IPS-18a (cell line): Measurements from ENCODE around the gene MARK4.
"Not testable (repeated sequence)": the region's sequence is repeated elsewhere in the genome, so short reads cannot be mapped to it uniquely, and the experiment has no call there.

Experiments
- H3K27ac ChIP-seq: one replicate; pipeline ENCODE4 v1.5.1; 2013; ENCODE audit warnings: low read length
- H3K27me3 ChIP-seq: one replicate; pipeline ENCODE4 v1.6.1; 2013; ENCODE audit warnings: mild to moderate bottlenecking, low read length; ENCODE audit not compliant: control insufficient read depth, insufficient read depth
- H3K36me3 ChIP-seq: one replicate; pipeline ENCODE4 v1.6.1; 2013; ENCODE audit warnings: low read depth, low read length; ENCODE audit not compliant: control insufficient read depth
- H3K4me1 ChIP-seq: one replicate; pipeline ENCODE4 v1.6.1; 2013; ENCODE audit warnings: low read depth, low read length; ENCODE audit not compliant: control insufficient read depth
- H3K4me3 ChIP-seq: one replicate; pipeline ENCODE4 v1.5.1; 2013; ENCODE audit warnings: low read length
- H3K9ac ChIP-seq: one replicate; pipeline ENCODE4 v1.6.1; 2013; ENCODE audit warnings: mild to moderate bottlenecking, low read length, moderate library complexity
- H3K9me3 ChIP-seq: one replicate; pipeline ENCODE4 v1.6.1; 2013; ENCODE audit warnings: low read depth, low read length; ENCODE audit not compliant: control insufficient read depth

Gene MARK4

DNA sequence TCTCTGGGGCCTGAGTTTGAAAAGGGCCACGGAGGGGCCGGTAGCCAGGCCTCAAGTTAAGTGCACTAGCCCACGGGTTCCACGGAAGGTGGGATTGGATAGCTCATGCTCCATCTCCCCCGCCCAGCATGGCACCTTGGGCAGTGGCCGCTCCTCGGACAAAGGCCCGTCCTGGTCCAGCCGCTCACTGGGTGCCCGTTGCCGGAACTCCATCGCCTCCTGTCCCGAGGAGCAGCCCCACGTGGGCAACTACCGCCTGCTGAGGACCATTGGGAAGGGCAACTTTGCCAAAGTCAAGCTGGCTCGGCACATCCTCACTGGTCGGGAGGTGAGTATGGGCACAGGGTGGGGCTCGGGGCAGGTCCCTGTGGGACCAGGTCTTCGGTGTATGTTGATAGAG lies 7.8 kb downstream of the MARK4 start:
- H3K36me3 ChIP-seq: no peaks in the 10 kb centered on the region
- no peak overlapping the region for H3K9ac ChIP-seq
- H3K4me1 ChIP-seq: no peaks in the 10 kb centered on the region
- H3K9me3 ChIP-seq: no peaks in the 10 kb centered on the region
- no peak overlapping the region for H3K27ac ChIP-seq
- no peak overlapping the region for H3K4me3 ChIP-seq
- no peaks in the 10 kb centered on the region for H3K27me3 ChIP-seq

- Histone ChIP-seq H3K9me3 (no peaks in the 10 kb centered on the region), H3K4me1 (no peaks in the 10 kb centered on the region), H3K36me3 (peaks cover 11% of the 10 kb centered on the region), H3K27ac (no peak overlapping the region), H3K4me3 (no peak overlapping the region), H3K27me3 (no peaks in the 10 kb centered on the region), H3K9ac (no peak overlapping the region)
Observed at GRCh38 chr19:45262570-45262969, 11.5 kb downstream of the MARK4 start.

- H3K27ac ChIP-seq: no peak overlapping the region
- H3K9me3 ChIP-seq: no peaks in the 10 kb centered on the region
- H3K27me3 ChIP-seq: no peaks in the 10 kb centered on the region
- no peak overlapping the region for H3K9ac ChIP-seq
- peaks cover 11% of the 10 kb centered on the region for H3K36me3 ChIP-seq
- H3K4me3 ChIP-seq: no peak overlapping the region
- no peaks in the 10 kb centered on the region for H3K4me1 ChIP-seq
Observed at GRCh38 chr19:45263013-45263412, 11.9 kb downstream of the MARK4 start.

DNA sequence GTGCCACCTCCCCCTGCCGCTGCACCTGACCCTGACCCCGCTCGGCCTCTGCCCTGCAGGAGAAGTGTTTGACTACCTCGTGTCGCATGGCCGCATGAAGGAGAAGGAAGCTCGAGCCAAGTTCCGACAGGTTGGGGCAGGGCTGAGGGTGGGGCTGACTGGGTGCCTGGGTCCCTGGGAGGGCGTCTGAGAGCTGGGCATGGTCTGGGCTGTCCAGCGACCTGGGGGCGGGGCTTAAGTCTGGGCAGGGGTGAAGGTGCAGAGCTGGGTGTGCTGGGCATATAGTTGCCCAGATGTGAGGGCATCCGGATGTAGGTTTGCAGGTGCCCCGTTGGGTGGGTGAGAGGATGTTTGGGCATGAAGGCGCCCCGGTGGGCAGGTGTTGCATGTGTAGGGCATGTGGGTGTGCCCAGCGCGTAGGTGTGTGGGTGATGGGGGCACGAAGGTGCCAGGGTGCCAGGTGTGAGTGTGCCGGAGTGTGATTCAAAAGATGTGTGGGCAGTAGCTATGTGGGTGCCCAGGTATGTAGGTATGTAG lies 13.8 kb downstream of the MARK4 start:
- H3K4me3 ChIP-seq: no peak overlapping the region
- no peak overlapping the region for H3K27ac ChIP-seq
- H3K9ac ChIP-seq: no peak overlapping the region
- peaks cover 11% of the 10 kb centered on the region for H3K36me3 ChIP-seq
- H3K4me1 ChIP-seq: no peaks in the 10 kb centered on the region
- no peaks in the 10 kb centered on the region for H3K9me3 ChIP-seq
- H3K27me3 ChIP-seq: no peaks in the 10 kb centered on the region

DNA sequence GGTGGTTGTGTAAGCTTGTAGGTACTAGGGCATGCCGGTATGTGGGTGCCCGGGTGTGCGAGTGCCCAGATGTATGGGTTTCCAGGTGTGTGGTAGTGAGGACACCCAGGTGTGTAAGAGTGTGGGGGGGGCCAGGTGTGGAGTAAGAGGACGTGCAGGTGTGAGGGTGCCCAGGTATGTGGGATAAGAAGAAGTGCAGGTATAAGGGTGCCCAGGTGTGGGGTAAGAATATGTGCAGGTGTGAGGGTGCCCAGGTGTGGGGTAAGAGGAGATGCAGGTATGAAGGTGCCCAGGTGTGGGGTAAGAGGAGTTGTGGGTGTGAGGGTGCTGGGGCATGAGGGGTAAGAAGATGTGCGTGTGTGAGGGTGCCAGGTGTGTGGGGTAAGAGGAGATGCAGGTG lies 14.3 kb downstream of the MARK4 start:
- H3K4me3 ChIP-seq: no peak overlapping the region
- peaks cover 11% of the 10 kb centered on the region for H3K36me3 ChIP-seq
- no peaks in the 10 kb centered on the region for H3K27me3 ChIP-seq
- H3K9me3 ChIP-seq: no peaks in the 10 kb centered on the region
- no peak overlapping the region for H3K27ac ChIP-seq
- H3K9ac ChIP-seq: no peak overlapping the region
- no peaks in the 10 kb centered on the region for H3K4me1 ChIP-seq

GRCh38 chr19:45267296-45267695 lies 16.2 kb downstream of the MARK4 start:
- H3K27ac ChIP-seq: no peak overlapping the region
- no peak overlapping the region for H3K9ac ChIP-seq
- H3K9me3 ChIP-seq: no peaks in the 10 kb centered on the region
- no peaks in the 10 kb centered on the region for H3K27me3 ChIP-seq
- H3K4me3 ChIP-seq: no peak overlapping the region
- H3K36me3 ChIP-seq: peaks cover 24% of the 10 kb centered on the region
- no peaks in the 10 kb centered on the region for H3K4me1 ChIP-seq

- not testable (repeated sequence) for H3K9me3 ChIP-seq, H3K4me3 ChIP-seq, H3K27ac ChIP-seq, H3K27me3 ChIP-seq, H3K4me1 ChIP-seq, H3K9ac ChIP-seq
- peaks cover 35% of the 10 kb centered on the region for H3K36me3 ChIP-seq
Observed at GRCh38 chr19:45269939-45270338, 18.9 kb downstream of the MARK4 start.

DNA sequence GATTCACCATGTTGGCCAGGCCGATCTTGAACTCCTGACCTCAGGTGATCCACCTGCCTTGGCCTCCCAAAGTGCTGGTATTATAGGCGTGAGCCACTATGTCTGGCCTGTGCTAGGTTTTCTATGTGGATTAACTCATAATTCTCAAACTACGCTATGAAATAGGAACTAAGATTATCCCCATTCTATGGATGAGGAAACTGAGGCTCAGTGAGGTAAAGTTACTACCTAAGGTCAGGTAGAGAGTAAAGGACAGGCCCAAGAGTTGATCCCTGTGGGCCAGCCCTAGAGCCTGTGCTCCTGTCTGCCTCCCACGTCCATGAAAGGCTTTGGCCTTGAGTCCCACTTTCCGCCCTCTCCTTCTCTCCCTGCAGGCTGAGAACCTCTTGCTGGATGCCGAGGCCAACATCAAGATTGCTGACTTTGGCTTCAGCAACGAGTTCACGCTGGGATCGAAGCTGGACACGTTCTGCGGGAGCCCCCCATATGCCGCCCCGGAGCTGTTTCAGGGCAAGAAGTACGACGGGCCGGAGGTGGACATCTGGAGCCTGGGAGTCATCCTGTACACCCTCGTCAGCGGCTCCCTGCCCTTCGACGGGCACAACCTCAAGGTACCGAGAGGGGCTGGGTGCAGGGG lies 20.1 kb downstream of the MARK4 start:
- Histone ChIP-seq H3K27me3 (no peaks in the 10 kb centered on the region), H3K36me3 (peaks cover 34% of the 10 kb centered on the region), H3K4me1 (no peaks in the 10 kb centered on the region), H3K4me3 (no peak overlapping the region), H3K9me3 (no peaks in the 10 kb centered on the region), H3K9ac (no peak overlapping the region), H3K27ac (no peak overlapping the region)

DNA sequence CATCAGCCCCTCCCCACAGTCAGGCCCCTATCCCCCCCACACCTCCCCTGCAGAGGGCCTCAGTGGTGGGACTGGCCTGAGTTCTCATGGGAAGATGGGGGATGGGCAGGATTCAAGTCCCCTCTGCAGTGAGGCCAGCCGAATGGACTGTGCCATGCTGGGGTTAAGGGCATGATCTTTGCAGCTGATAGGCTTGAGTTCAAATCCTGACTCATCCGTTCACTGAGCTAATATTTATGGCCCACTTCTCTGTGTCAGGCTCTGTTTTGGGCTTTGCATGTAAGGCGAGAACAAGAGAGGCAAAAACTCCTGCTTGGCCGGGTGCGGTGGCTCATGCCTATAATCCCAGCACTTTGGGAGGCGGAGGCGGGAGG lies 20.7 kb downstream of the MARK4 start:
- Histone ChIP-seq H3K27me3 (no peaks in the 10 kb centered on the region), H3K4me3 (no peak overlapping the region), H3K27ac (no peak overlapping the region), H3K9ac (no peak overlapping the region), H3K9me3 (no peaks in the 10 kb centered on the region), H3K36me3 (peaks cover 31% of the 10 kb centered on the region), H3K4me1 (no peaks in the 10 kb centered on the region)

DNA sequence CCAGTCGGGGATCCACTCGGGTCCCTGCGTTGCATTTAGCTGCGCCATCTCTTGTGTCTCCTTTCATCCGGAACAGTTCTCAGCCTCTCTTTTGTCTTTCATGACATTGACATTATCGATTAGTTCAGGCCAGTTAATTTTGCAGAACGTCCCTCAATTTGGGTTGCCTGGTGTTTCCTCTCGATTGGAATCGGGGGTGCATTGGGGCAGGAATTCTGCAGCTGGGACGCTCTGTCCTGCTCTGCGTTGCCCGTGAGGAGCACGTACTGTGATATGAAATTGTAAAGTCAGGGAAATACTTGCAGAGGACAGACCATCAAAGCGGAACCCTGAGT lies 22.4 kb downstream of the MARK4 start:
- Histone ChIP-seq H3K9ac (no peak overlapping the region), H3K36me3 (peaks cover 27% of the 10 kb centered on the region), H3K27ac (no peak overlapping the region)

DNA sequence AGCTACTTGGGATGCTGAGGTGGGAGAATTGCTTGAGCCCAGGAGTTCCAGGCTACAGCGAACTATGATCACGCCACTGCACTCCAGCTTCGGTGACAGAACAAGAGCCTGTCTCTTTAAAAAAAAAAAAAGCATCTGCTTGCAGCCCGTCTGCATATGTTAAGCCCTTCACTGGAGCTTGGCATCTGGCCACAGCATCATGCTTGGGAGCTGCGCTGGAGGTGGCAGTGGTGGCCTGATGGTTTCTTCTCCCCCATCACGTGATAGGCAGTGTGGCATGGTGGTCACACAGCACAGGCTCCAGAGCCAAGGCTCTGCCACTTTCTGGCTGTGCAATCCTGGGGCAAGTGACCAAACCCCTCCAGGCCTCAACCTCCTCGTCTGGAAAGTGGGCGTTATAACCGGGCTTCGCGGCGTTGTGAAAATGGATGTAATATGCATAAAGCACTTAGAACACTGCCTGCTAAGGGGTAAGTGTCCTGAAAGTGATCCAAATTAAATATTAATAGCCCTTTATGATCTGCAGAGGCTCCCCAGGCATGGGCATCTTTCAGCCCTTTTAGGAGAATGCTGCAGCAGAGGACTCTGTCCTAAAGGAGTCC lies 24.4 kb downstream of the MARK4 start:
- no peak overlapping the region for H3K27ac ChIP-seq
- no peaks in the 10 kb centered on the region for H3K4me1 ChIP-seq
- H3K36me3 ChIP-seq: peaks cover 27% of the 10 kb centered on the region
- no peaks in the 10 kb centered on the region for H3K9me3 ChIP-seq
- H3K9ac ChIP-seq: no peak overlapping the region
- no peaks in the 10 kb centered on the region for H3K27me3 ChIP-seq
- H3K4me3 ChIP-seq: no peak overlapping the region

More for the DNA sequence above, 22.4 kb downstream of the MARK4 start:
- H3K4me3 ChIP-seq: no peak overlapping the region
- H3K4me1 ChIP-seq: no peaks in the 10 kb centered on the region
- no peaks in the 10 kb centered on the region for H3K27me3 ChIP-seq
- H3K9me3 ChIP-seq: no peaks in the 10 kb centered on the region

- no peaks in the 10 kb centered on the region for H3K9me3 ChIP-seq
- no peak overlapping the region for H3K9ac ChIP-seq
- H3K27ac ChIP-seq: no peak overlapping the region
- no peaks in the 10 kb centered on the region for H3K27me3 ChIP-seq
- H3K4me3 ChIP-seq: no peak overlapping the region
- no peaks in the 10 kb centered on the region for H3K4me1 ChIP-seq
- H3K36me3 ChIP-seq: peaks cover 27% of the 10 kb centered on the region
Observed at GRCh38 chr19:45276284-45276687, 25.2 kb downstream of the MARK4 start.
